22Rv1 (cell line): ENCODE results near the gene LIG3.

ENCODE experiments used
- H3K27ac ChIP-seq: fragments of 450-650 bp; 2 replicates; pipeline ENCODE4 v1.5.1; 2017
- CTCF ChIP-seq: fragments of 450-650 bp; IDR thresholded peaks from 2 replicates; pipeline ENCODE4 v1.5.1; 2017; ENCODE audit warnings: mild to moderate bottlenecking
- ZFX ChIP-seq: fragments of 450-650 bp; IDR thresholded peaks from 2 replicates; pipeline ENCODE4 v1.6.1; 2017; ENCODE audit warnings: antibody characterized with exemption, borderline replicate concordance

LIG3 gene

GRCh38 chr17:35052241-35052610, 71.9 kb downstream of the LIG3 start:
- TF ChIP-seq ZFX (no peak), CTCF (no peak)
- no peak overlapping the region for H3K27ac ChIP-seq

- TF ChIP-seq CTCF: no peak
- TF ChIP-seq ZFX: no peak
- H3K27ac ChIP-seq: no peak overlapping the region
Observed at GRCh38 chr17:35052780-35053179, 72.5 kb downstream of the LIG3 start.

DNA sequence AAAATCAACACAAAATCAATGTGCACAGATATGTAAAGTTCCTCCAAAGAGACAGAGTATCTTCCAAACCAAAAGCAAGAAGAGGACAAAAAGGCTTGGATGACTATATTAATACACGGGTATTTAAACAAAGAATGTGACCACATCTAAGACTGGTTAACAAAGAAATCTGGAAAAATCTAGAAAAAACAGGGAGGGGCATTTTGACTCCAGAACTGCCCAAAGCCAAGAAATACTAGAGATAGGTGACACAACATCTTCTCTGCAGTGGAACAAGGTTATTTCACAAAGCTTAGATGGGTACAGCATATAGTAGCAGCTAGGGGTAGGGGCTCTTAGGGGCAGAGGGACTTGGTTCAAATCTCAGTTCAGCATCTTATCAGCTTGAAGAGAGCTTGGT, 72.9 kb downstream of the LIG3 start:
- H3K27ac ChIP-seq: no peak overlapping the region
- TF ChIP-seq ZFX (no peak), CTCF (no peak)

GRCh38 chr17:35056013-35056412, 75.7 kb downstream of the LIG3 start:
- no peak overlapping the region for H3K27ac ChIP-seq
- TF ChIP-seq CTCF (no peak), ZFX (no peak)

GRCh38 chr17:35057332-35057915, 77.1 kb downstream of the LIG3 start:
- no peak for TF ChIP-seq CTCF
- TF ChIP-seq ZFX: no peak
- H3K27ac ChIP-seq: no peak overlapping the region
